GM12872 (cell line): Measurements from ENCODE around the gene PDCD4.

ENCODE experiments used
- TF ChIP-seq, protein P1 (sequence below): IDR thresholded peaks from 3 replicates; pipeline ENCODE4 v1.5.1; 2011; ENCODE audit warnings: low read depth, mild to moderate bottlenecking, low read length, moderate library complexity; ENCODE audit not compliant: insufficient read depth

The PDCD4 gene

DNA sequence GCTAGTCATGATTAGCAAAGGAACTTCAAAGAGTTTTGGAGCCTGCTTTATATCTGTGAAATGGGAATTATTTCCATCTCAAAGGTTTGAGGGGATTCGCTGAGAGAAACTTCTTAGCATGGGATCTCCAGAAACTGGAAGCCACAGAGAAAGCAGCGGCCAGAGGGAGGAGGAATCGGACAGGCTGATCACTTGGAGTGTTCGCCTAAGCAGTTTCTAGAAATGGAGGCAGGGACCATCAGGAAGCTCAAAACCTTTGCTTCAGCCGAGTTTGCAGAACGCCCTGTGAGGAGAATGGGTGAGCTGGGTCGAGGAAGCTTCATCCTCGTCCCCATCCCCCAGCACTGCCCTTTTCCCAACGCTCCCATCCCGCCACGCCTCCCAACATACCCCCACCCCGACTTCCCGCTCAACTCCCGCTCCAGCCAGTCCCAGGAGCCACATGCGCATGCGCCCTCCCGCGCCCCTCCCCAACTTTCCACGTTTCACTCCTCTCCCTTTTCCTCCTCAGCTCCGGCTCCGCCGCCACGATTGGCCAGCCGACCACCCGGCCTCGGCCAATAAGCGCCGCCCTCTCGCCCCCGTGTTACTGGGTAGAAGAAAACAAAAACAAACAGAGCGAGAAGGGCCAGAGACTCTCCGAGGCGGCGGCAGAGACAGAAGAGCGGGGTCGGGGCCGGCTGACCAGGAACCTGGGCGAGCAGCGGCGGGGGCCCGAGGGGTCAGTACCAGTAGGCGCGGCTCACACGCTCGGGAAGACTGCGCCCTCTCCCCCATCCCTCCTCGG is at the start of gene PDCD4:
PDCD4 (plus strand) TSS at position 631 of the 787 bp plus-strand sequence. CDS start 4,100 bp downstream, outside the sequence.
- TF ChIP-seq, protein P1, sequence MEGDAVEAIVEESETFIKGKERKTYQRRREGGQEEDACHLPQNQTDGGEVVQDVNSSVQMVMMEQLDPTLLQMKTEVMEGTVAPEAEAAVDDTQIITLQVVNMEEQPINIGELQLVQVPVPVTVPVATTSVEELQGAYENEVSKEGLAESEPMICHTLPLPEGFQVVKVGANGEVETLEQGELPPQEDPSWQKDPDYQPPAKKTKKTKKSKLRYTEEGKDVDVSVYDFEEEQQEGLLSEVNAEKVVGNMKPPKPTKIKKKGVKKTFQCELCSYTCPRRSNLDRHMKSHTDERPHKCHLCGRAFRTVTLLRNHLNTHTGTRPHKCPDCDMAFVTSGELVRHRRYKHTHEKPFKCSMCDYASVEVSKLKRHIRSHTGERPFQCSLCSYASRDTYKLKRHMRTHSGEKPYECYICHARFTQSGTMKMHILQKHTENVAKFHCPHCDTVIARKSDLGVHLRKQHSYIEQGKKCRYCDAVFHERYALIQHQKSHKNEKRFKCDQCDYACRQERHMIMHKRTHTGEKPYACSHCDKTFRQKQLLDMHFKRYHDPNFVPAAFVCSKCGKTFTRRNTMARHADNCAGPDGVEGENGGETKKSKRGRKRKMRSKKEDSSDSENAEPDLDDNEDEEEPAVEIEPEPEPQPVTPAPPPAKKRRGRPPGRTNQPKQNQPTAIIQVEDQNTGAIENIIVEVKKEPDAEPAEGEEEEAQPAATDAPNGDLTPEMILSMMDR: no peak

DNA sequence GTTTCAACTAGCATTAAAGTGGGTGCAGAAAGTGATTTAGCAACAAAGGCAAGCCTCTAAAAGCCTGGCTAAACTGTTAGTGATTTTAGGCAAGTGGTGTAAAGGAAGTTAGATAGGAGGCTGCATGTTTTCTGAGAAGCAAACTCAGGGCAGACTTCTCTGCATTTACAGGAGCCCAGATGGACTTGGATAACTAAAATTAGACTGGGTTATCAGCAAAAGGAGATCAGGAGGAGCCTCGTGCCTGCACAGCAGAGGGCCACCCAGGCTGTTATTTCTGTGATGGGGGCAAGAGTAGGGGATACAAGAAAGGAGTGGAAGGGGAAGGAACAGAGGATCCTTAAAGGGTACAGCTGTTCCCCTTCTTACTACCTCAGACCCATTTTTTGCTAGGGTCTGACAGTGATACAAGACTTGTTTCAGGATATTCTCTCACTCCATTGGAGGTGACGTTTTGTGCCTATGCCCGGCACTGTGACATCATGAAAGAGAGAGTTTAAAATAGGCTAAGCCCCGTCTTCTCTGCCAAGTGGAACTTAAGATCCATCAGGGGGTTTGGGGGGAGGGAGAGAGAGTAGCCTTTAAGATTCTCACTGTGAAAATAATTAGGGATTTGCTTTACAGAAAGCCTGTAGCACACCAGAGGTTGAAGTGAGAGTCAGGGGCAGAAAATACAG is 49.6 kb upstream of the PDCD4 start:
- TF ChIP-seq, protein P1: no peak

DNA sequence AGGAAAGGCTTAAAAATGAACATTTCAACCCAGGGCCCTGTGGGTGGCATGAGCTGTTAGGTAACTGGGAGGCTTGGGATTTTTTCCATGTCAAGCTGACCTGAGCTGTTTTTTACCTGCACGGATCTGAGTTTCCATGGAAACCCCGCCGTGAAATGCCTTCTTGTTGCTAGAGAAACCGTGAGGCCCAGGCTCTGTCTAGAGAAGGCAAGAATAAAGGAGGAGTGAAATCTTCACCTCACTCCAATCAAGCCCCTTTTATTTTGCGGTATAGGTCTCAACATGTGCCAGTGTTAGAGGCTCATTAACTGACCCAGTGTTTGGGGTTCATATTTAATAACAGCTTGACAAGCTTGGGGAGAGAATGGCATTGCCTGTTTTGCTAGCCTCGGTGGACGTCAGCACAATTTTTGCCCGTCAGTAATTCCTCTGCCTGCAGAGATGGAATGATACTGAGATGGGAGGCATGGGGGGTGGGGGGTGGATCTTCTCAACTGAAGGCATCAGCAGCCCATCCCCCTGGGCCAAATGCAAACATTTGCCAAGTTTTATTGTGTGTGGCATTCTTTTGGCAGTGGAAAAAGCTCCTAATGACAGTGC is 48.9 kb upstream of the PDCD4 start:
- TF ChIP-seq, protein P1: no peak

DNA sequence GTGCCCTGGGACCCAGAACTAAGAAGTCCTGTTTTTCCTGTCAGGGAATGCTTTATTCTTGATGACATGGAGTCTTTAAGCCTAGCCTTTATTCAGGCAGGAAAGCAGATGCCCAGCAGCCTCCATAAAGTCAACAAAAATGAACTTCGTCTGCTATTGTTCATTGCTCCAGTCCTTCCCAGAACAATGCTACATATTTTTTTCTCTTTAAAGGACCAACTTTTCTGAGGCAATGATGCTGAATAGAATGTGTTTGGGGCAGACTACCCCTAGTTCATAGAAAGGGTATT is 47.6 kb upstream of the PDCD4 start:
- TF ChIP-seq, protein P1: no peak

- TF ChIP-seq, protein P1: no peak
Measured at GRCh38 chr10:110824660-110825059, 47.1 kb upstream of the PDCD4 start.

- TF ChIP-seq, protein P1: no peak
Measured at GRCh38 chr10:110825508-110825907, 46.2 kb upstream of the PDCD4 start.

DNA sequence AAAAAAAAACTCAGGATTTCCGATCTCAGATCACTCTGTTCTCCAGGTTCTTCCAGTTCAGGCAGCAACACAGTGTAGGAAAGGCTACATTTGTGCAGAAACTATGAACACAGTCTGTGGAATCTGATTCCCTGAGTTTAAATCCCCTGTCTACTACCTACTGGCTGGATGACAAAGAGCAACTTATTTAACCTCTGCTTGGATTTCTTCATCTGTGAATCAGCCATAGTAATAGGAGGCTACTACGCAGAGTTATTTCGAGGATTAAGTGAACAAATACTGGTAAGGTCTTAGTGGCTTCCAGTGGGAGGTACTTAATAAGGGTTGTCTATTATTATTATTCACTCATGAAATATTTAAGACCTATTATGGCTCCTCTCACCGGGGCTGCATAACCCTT is 44.3 kb upstream of the PDCD4 start:
- TF ChIP-seq, protein P1: no peak
